Peyer's patch (tissue), 4 donors: ENCODE data around the gene EBI3. TPM values are rescaled to one million over a fixed set of nuclear protein-coding genes. Genes with fewer than 3 reads are reported as not detected.

Experiments used
- DNase-seq, 3 donors: peaks; one replicate each; pipeline ENCODE4 v3.0.0-alpha.2; 2017 to 2019
- H3K27ac ChIP-seq, 4 donors: fragments of 200-600 bp; sonication (generic); one replicate each; pipeline ENCODE4 v1.5.1; 2016 to 2019
- H3K27me3 ChIP-seq, 2 donors: fragments of 200-600 bp; sonication (generic); one replicate each; pipeline ENCODE4 v1.5.1; 2019
- H3K36me3 ChIP-seq, 3 donors: fragments of 200-600 bp; sonication (generic); one replicate each; pipeline ENCODE4 v1.5.1; 2016 to 2019
- H3K4me1 ChIP-seq, 4 donors: fragments of 200-600 bp; sonication (generic); one replicate each; pipeline ENCODE4 v1.5.1; 2016 to 2019
- H3K4me3 ChIP-seq, 4 donors: fragments of 200-600 bp; sonication (generic); 1 replicate in 3 of 4; 2 replicates in 1 of 4; pipeline ENCODE4 v1.5.1; 2016 to 2019; ENCODE audit warnings: mild to moderate bottlenecking in 1 of 4
- H3K9me3 ChIP-seq, 4 donors: fragments of 200-600 bp; sonication (generic); one replicate each; pipeline ENCODE4 v1.5.1; 2016 to 2019; ENCODE audit warnings: mild to moderate bottlenecking in 1 of 4
- CTCF ChIP-seq, 6 experiments: fragments of 450-650 bp in 4 of 6; fragments of 200-600 bp in 2 of 6; sonication (generic) in 1 of 6; IDR thresholded peaks; one replicate each; pipeline ENCODE4 v1.5.1; 2017 to 2019; ENCODE audit warnings: antibody characterized with exemption in 6 of 6, mild to moderate bottlenecking in 3 of 6, moderate library complexity in 1 of 6
- POLR2A ChIP-seq, 2 donors: fragments of 450-650 bp; IDR thresholded peaks; one replicate each; pipeline ENCODE4 v1.5.1; 2017; ENCODE audit warnings: antibody characterized with exemption in 2 of 2, mild to moderate bottlenecking in 2 of 2, moderate library complexity in 2 of 2
- total RNA-seq, 4 donors: library from RNA; depleted of rRNA; stranded (reverse); fragments of >200 nt; gene quantifications; one replicate each; pipeline ENCODE4 v1.1.0, GENCODE V29; 2016

The EBI3 gene
- total RNA-seq, 4 donors from 2014 or later = 1.4 to 12.4 (median 1.9) TPM; not detected in 1

DNA sequence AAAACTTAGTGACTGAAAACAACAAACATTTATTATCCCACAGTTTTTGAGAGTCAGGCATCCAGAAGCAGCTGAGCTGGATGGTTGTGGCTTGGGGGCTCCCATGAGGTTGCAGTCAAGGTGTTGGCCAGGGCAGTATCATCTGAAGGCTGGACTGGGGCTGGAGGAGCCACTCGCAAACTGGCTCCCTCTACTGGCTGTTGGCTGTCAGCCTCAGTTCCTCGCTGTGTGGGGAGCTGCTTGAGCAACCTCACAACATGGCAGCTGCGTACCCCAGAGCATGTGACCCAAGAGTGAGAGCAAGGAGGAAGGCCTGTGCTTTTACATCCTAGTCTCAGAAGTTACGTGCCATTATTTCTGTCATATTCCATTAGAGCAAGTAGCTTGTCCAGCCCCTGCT, 27.2 kb downstream of the EBI3 start:
- Histone ChIP-seq H3K4me3 (no peak overlapping the region), H3K9me3 (no peaks in the 10 kb centered on the region), H3K36me3 (peaks cover 0 to 97% (median 0%) of the 10 kb centered on the region in 3 donors), H3K27me3 (no peaks in the 10 kb centered on the region), H3K4me1 (no peaks in the 10 kb centered on the region), H3K27ac (no peak overlapping the region)
- no peak for DNase-seq
- TF ChIP-seq POLR2A (IDR thresholded peaks at IDR 0.05) = no peak
- TF ChIP-seq CTCF (IDR thresholded peaks at IDR 0.05) = no peak

GRCh38 chr19:4257025-4257424, 27.7 kb downstream of the EBI3 start:
- H3K36me3 ChIP-seq = peaks cover 0 to 97% (median 0%) of the 10 kb centered on the region in 3 donors
- H3K4me3 ChIP-seq = no peak overlapping the region

GRCh38 chr19:4258181-4258580, 28.9 kb downstream of the EBI3 start:
- H3K36me3 ChIP-seq = peaks cover 0 to 97% (median 0%) of the 10 kb centered on the region in 3 donors
- H3K9me3 ChIP-seq = no peaks in the 10 kb centered on the region
- no peak overlapping the region for H3K27ac ChIP-seq
- no peak for DNase-seq
- no peaks in the 10 kb centered on the region for H3K27me3 ChIP-seq
- no peaks in the 10 kb centered on the region for H3K4me1 ChIP-seq
- H3K4me3 ChIP-seq = no peak overlapping the region
- TF ChIP-seq CTCF (IDR thresholded peaks at IDR 0.05) (no peak), POLR2A (IDR thresholded peaks at IDR 0.05) (no peak)

More at GRCh38 chr19:4257025-4257424, 27.7 kb downstream of the EBI3 start:
- Histone ChIP-seq H3K9me3 (no peaks in the 10 kb centered on the region), H3K27ac (no peak overlapping the region), H3K4me1 (no peaks in the 10 kb centered on the region), H3K27me3 (no peaks in the 10 kb centered on the region)
- DNase-seq = no peak
- no peak for TF ChIP-seq CTCF (IDR thresholded peaks at IDR 0.05)
- TF ChIP-seq POLR2A (IDR thresholded peaks at IDR 0.05) = no peak

DNA sequence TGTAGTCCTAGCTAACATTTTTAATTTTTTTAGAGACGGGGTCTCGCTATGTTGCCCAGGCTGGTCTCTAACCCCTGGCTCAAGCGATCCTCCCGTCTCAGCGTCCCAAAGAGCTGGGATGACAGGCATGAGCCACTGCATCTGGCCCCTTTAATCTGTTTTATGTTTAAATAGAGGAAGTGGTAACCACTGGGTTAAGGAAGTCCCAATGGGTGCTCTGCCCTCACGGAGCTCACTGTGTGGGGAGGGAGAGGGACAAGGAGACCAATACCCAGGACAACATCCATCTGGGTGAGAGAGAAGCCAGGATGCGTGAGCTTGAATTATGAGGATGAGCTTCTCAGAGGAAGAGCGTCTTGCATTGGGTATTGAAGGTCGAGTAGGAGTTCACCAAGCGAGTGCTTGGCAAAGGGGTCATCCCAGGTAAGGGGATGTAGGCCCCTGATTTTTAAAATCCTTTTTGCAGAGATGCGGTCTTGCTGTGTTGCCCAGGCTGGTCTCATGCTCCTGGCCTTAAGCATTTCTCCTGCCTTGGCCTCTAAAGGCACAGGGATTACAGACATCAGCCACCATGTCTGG, 31.4 kb downstream of the EBI3 start:
- DNase-seq = no peak
- peaks cover 0 to 90% (median 0%) of the 10 kb centered on the region in 3 donors for H3K36me3 ChIP-seq
- no peaks in the 10 kb centered on the region for H3K4me1 ChIP-seq
- no peak for TF ChIP-seq POLR2A (IDR thresholded peaks at IDR 0.05)
- TF ChIP-seq CTCF (IDR thresholded peaks at IDR 0.05) = no peak
- H3K27ac ChIP-seq = no peak overlapping the region
- H3K9me3 ChIP-seq = no peaks in the 10 kb centered on the region
- no peaks in the 10 kb centered on the region for H3K27me3 ChIP-seq
- H3K4me3 ChIP-seq = no peak overlapping the region

DNA sequence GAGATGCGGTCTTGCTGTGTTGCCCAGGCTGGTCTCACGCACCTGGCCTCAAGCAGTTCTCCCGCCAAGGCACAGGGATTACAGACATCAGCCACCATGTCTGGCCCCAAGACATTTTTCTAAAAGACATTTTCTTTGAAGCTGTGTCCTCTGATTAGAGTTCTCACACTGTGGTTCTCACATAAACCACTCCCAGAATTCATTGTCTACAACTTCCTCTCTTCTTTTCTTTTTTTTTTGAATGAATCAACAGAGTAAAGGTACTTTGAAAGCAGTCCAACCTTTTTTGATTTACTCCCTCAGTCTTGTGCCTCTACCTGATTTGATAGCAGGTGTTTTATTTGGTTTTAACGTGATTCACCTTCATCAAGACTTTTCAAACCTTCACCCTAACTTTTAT, 35.5 kb downstream of the EBI3 start:
- TF ChIP-seq POLR2A (IDR thresholded peaks at IDR 0.05) (no peak), CTCF (IDR thresholded peaks at IDR 0.05) (no peak)
- no peaks in the 10 kb centered on the region for H3K27me3 ChIP-seq
- H3K9me3 ChIP-seq = no peaks in the 10 kb centered on the region
- H3K36me3 ChIP-seq = peaks cover 0 to 78% (median 0%) of the 10 kb centered on the region in 3 donors
- no peak overlapping the region for H3K27ac ChIP-seq
- H3K4me1 ChIP-seq = peaks cover 0 to 9% (median 3%) of the 10 kb centered on the region in 4 donors
- DNase-seq = no peak
- H3K4me3 ChIP-seq = no peak overlapping the region
